Activated CD4-positive, CD25-positive, alpha-beta regulatory T cell treated with anti-CD3 and anti-CD28 coated beads, Interleukin-2, amount 50 U/mL, for 72 hours (primary cell): Measurements from ENCODE around the gene POU2F1.

Source experiments
- DNase-seq: peaks from one replicate; pipeline ENCODE4 v3.0.0; 2021

POU2F1 gene

GRCh38 chr1:167452483-167452882, 231.8 kb downstream of the POU2F1 start:
- DNase-seq: no peak

- no peak for DNase-seq
These were observed 232.4 kb downstream of the POU2F1 start for GRCh38 chr1:167453123-167453522.

DNA sequence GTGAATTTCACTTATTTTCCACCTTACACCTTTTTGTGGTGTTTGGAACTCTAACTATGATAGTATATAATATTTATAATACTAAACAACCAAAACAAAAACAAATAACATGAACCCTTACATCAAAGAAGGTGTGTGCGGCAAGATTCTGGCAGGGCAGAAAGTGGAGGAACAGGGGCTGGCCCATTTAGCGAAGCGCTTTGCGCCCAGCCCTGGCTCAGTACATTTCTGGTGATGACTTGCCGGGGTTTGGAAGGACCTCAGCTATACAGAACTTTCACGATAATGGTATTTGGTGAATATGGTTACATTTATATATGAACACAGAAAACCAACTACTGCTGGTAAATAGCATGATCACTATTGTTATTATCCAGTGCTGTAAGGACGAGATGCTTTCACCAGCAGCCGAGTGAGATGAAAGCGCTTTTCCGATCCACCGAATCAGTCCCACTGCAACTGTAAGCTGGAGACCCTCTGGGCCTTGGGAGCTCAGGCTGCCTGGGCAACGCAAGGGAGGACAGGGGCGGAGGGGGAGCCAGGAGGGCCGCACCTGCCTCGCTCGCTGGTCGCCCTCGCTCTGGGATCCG, 233.7 kb downstream of the POU2F1 start:
- no peak for DNase-seq

GRCh38 chr1:167454894-167455785, 234.5 kb downstream of the POU2F1 start:
- DNase-seq: peak; percentile 79

- DNase-seq: no peak
These were observed 235.2 kb downstream of the POU2F1 start for GRCh38 chr1:167455786-167456446.

- DNase-seq: no peak
These were observed 235.8 kb downstream of the POU2F1 start for GRCh38 chr1:167456524-167456923.

DNA sequence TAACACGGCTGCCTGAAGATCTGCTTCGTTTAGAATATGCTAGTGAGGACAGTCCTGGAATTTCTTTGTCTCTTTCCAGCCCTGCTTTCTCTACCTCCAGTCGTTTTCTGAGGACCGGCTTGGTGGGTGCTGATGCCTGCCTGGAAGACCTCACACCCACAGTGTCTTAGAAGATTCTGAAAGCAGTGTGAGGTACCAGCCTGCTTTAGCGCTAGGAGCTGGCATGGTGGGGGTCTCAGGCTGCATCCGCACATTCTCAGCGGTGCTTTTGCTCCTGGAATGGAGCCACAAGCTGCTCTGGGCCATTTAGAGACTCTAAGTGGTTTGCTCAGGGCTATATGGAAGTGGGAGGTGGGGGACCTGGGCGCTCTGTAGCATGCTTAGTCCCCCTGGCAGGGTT, 236.2 kb downstream of the POU2F1 start:
- no peak for DNase-seq

DNA sequence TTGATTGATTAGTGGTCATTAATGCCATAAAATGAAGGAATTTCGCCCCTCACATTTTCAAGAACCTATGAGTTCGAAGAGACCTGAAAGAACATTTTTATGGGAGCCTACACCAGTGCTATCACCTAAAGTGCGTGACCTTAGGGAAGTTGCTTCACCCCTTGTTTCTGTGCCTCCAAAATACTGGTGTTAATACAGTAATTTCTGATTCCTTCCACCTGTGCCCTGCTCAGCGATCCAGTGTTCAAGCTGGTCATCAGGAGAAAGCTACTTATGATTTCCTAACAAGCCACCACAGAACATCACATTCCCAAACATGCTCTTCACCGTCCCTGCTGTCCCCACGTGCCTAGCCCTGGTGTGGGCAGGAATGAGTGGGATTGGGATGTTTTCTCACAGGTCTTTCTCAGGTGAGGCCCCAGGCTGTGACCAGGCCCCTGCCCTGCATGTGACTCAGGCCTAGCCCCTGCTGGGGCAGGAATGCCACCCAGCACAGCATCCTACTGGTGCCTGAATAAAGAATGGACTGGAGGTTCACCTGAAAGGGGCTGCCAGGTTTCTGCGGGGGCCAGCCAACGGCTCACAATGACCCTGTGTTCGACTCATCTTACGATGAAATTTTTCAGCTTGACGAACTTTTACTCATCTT, 237.4 kb downstream of the POU2F1 start:
- DNase-seq: no peak

- DNase-seq: no peak
These were observed 240.2 kb downstream of the POU2F1 start for GRCh38 chr1:167460836-167461235.

- no peak for DNase-seq
These were observed 241.7 kb downstream of the POU2F1 start for GRCh38 chr1:167462341-167462740.

- DNase-seq: no peak
These were observed 242.4 kb downstream of the POU2F1 start for GRCh38 chr1:167463080-167463479.

- DNase-seq: no peak
These were observed 243.3 kb downstream of the POU2F1 start for GRCh38 chr1:167463875-167464575.

DNA sequence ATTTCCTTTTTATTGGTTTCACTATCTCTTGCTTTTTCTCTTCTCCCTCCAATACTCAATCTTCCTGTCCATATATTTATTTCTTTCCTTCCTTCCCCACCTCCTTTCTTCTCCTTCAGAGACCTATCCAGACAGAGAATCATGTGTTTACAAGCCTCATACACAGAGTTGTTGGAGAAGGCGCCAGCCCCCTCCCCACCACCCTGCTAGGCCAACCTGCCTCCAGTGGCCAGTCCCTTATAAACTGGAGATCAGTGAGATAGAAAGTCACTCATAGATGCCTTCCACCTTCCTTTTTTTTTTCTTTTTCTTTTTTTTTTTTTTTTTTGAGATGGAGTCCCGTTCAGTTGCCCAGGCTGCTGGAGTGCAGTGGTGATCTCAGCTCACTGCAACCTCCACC, 244.3 kb downstream of the POU2F1 start:
- no peak for DNase-seq

DNA sequence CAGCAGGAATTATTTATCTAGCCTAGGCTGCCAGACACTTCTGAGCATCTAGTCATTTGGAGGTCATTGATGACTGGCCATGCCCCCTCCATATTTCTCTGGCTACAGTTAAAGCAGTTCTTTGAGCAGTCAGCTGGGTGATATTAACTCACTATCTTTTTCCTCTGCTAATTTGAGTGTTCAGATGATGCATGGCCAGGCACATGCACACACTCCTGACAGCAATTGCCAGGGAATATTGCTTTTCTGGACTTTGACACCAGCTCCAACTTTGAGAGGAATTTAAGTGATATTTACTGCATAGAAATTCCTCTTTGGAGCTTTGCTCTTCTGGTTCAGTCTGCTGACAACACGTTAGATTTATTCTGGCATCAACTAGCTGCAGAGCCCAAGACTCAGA, 245.1 kb downstream of the POU2F1 start:
- DNase-seq: no peak

DNA sequence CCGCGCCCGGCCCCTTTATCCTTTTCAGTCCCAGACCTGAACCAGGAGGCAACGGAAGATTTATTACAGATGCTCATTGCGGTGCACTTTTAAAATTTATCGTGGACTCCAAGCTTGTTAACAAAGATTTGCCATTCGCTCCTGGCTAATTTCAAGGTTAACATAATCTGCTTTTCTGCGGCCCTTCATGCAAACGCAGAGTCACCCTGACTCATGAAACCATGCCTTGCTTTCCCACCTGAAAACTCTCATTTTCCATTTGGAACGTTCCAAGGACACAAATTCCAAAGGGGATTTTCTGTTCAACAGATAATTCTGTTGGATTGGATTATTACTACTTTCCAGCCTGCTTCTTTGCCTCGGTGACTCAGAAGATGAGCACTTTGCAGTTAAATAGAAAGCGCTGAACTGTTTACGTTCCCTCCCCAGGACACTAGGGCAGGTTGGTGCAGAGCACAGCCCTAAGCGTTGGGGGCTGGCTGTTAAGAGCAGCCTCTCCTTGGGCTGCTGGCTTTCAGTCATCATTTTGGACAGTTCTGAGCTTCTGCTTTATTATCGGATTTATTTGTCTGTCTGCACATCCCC, 246.5 kb downstream of the POU2F1 start:
- no peak for DNase-seq

- no peak for DNase-seq
These were observed 247.1 kb downstream of the POU2F1 start for GRCh38 chr1:167467752-167468151.

DNA sequence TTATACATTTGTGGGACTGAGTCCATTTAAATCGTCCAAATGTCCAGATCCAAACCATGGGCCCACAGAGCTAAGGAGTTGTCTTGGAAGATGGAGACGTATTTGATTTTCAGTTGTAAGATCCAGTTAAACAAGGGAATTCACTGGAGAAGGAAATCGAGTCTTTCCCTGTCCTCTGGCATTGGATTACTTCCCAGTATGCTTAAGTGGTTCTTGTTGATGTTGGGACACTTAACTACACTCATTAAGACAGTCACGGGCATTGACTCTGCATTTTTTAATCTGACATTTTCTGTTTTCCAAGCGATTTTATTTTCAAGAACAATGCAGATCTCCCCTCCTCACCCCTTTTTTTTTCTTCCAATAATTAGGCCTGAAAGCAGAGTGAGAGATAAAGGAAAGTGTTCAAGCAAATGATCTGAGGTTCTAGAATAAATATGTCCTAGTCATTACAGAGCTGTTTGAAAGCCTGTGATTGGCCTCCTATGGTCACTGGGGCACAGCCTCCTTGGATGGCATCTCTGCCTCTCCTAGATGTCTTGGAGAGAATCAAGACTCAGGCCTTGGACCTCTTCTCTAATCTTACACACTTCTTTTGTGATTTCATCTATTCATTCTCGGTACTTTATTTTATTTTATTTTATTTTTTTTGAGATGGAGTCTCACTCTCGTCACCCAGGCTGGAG, 248.7 kb downstream of the POU2F1 start:
- DNase-seq: no peak

DNA sequence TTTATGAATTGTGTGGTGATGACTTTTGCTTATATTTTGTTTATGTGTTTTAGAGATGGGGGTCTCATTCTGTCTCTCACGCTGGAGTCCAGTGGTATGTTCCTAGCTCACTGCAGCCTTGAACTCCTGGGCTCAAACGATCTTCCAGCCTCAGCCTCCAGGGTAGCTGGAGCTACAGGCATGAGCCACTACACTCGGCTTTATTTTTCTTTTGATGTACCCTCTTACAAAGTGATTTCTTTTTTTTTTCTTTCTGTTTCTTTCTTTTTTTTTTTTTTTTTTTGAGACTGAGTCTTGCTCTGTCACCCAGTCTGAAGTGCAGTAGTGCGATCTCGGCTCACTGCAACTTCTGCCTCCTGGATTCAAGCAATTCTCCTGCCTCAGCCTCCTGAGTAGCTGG, 250.9 kb downstream of the POU2F1 start:
- no peak for DNase-seq

DNA sequence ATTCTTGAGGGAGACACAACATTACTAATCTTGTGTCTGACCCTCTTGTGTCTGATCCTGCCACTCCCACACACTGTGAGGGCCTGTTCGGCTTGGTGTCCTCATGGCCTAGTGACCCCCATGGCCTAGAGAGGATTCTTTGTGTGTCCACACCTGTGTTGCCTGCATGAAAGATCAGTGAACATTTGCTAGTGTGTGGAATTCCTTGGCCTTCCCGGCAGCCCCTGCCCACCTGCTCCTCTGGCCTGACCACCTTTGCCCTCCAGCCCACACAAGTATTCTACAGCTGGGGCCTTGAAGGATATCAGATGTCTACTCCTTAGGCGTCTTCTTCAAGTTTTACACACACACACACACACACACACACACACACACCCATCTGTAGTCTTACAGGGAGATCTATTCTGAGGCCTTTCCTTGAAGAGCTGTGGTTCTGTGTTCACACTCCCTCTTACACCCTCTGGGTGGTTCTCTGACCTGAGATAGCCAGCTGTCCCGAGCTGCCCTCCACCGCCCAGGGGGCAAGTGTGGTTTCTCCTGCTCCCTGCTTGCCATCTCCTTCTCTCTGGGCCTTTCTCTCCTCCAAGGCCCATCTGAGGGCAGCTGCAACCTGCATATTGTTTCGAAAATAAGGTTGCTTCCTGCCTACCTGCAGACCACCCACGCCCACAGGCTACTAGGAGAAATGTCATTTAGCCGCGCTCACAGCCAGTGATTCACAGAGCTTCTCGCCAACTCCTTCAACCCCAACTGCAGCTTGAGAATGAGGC, 252.3 kb downstream of the POU2F1 start:
- no peak for DNase-seq

- no peak for DNase-seq
These were observed 253.1 kb downstream of the POU2F1 start for GRCh38 chr1:167473761-167474160.

- no peak for DNase-seq
These were observed 253.5 kb downstream of the POU2F1 start for GRCh38 chr1:167474191-167474641.
